ENCODE results near the gene ALCAM.
A peak's percentile ranks its signal among the peaks of the same experiment; 100 is the strongest.
"Not testable (repeated sequence)": the region's sequence is repeated elsewhere in the genome, so short reads cannot be mapped to it uniquely, and the experiment has no call there.

ALCAM gene

GRCh38 chr3:105603516-105603915, 236.8 kb downstream of the ALCAM start:
- not testable (repeated sequence) for DNase-seq

DNA sequence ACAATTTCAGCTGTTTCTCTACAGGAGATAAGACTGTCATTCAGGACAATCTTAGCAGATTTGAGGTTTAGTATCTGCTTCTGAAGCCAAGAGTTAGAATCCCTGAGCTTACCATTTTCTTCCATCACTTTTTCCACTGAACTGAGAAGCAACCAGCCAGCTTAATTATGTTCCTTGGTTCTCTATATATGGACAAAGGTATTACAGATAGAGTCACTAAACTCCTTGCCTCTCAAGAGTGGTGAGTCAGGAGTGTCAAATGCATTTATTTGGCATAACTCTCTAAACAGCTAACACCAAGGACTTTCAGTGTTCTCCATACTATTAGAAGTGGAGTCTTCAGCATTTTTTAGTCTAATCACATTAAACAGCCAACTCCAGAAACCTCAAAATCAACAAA, 239.3 kb downstream of the ALCAM start:
- DNase-seq, result peak; percentile 46

DNA sequence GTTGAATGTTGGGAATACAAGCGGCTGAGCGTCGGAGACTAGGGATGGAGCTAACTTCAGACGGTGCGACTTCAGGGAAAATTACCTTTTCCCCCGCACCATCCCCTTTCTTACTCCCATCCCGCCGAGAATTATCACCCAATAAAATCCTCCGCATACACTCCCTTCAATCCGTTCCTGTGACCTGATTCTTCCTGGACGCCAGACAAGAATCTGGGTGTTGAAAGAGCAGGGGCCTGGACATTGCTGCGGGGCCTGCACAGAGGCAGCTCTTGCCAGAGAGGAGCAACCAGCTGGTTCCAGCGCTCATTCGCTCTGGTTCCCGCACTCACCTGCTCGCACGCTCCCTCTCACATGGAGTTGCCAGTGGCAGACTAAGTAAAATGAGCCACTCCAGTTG, 241.9 kb downstream of the ALCAM start:
- DNase-seq, result no peak

- DNase-seq, result no peak
Measured at GRCh38 chr3:105610473-105610872, 243.8 kb downstream of the ALCAM start.

DNA sequence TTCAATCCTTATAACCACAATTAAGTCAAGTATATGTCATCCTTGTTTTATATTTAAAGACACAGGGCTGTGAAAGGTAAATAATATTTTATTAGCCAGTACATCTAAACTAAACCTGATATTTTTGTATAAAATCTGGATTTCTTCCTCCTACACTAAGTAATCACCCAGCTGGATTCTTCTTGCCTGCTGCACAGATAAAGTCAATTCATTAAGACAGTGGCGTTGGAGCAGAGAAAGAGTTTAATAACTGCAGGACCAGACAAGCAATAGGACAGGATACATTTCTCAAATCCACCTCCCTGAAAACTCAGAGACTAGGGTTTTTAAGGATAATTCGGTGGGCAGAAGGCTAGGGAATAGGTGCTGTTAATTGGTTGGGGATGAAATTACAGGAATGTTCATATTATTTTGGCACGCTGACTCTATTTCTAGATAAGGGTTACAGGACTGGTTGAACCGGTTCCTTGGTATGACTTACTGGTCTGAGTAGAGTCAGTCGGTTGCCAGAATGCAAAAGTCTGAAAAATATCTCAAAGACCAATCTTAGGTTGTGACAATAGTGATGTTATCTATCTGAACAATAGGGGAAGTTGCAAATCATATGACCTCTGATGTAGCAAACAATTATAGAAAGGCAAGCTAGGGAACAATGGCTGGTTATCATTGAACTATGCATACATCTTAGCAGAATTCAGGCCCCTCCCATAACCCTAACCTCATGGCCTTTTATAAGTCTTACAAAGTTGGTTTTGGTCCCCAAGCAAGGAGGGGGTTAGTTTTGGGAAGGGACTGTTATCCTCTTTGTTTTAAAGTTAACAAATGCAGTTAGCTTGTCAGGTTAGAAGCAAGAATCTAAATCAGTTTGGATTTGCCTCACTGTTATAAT, 244.8 kb downstream of the ALCAM start:
- no peak for DNase-seq

GRCh38 chr3:105613120-105613519, 246.4 kb downstream of the ALCAM start:
- no peak for DNase-seq

DNA sequence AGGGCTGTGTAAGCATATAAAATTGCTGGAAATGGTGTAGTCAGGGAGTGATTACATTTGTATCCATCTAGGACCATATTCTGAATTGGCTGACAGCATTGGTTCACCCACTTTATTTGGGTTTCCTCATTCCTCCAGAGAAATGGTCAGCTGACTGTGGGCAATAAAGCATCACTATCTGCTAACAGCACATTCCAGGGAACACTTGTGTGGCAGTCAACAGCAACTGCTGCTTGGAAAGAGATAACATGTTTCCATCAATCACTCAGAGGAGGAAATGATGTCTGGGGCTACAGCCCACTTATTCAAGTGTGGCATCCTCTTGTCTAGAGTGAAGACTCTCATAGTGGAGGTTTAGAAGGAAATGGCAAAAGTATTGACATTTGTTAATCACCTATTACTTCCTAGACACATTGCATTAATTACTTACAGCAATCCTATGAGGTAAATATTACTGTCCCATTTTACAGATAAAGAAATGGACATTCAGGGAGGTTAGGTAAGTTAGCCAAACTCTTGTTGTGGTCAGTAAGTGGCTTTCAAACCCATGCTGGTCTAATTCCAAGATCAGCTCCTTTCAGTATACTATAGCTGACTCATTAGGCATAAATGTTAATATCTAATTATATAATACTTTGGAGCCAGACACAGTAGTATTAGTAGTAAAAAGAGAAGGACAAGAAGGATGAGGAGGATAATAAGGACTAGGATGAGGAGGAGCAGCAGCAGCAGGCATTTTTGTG, 247.8 kb downstream of the ALCAM start:
- peak; percentile 26 for DNase-seq

DNA sequence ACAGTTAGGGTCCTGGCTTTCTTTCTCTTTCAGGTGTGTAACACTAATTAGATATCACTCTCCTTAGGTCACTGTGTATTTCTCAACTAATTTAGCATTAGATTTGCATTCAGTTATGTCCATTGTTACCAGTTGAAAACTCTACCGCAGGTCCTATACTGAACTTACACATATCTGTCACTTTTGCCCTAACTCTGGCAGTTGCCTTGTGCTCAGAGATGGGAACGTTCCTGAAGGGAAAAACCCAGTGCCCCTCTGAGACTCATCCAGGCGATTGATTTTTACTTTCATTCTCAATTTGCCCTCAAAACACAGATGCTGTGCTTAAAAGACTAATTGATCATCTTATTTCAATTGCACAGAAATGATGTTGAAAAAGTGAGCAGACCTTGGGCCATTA, 249.1 kb downstream of the ALCAM start:
- no peak for DNase-seq

DNA sequence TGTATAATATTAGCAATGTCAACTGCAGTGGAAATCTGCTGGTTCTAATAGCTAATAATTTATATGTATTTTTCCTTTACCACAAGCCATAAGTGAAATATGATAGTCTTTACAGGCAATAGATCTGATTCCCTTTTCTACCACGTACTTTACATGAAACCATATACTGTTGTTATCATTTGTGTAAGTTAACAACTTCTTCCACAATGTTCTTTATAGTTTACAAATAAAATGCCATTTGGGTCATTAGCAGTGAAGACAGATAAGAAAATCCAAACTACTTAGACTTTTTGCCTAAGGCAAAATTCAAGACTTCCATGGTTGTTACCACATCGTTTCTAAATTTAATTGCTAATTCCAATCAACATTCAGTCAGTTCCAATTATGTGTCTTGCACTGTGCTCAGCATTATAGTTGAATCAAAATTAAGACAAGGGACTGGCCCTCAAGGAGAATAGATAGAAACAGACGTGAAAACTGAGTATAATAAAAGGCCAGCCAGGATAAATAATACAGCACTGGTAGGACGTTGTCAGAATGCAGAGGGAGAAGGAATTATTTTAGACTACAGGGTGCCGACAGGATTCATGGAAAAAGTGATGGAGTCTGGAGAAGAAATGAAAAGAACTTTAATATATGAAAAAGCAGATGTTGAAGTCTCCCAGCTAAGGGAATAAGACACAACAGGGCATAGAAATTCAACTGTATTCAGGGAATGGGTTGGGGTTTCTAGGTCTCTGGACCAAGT, 249.8 kb downstream of the ALCAM start:
- DNase-seq, result no peak

DNA sequence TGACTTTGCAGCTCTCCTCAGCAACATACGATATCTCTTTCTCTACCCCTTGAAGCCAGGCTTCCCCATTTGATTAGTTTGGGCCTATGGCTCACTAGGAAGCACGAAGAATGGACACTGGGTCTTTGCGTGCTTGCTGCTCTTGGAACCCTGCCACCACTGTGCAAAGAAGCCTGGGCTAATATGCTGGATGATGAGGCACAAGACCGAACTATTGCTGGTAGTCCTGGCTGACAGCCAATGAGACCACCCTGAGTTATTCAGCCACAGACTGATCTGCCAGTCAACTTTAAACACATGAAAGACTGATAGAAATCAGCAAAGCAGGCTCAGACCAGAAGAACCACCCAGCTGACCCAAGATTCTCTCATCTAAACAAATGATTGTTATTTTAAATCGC, 251.8 kb downstream of the ALCAM start:
- no peak for DNase-seq

- DNase-seq, result no peak
Measured at GRCh38 chr3:105619651-105620050, 252.9 kb downstream of the ALCAM start.

- DNase-seq, result no peak
Measured at GRCh38 chr3:105620236-105620635, 253.5 kb downstream of the ALCAM start.

GRCh38 chr3:105622169-105622568, 255.5 kb downstream of the ALCAM start:
- DNase-seq, result no peak

Data from EL (cell line).